H1 (cell line): Measurements from ENCODE around the gene RAB31. TPM values are rescaled to one million over a fixed set of nuclear protein-coding genes. Genes with fewer than 3 reads are reported as not detected.

Source experiments
- CTCF ChIA-PET: fragments of 300-600 bp; sonication (Branson Sonifier 250); formaldehyde crosslinking; loops from one replicate; lab custom pipeline; 2021; ENCODE audit not compliant: partially characterized antibody; lab: Charles Lee
- POLR2A ChIA-PET: fragments of 300-600 bp; sonication (Branson Sonifier 250); formaldehyde crosslinking; loops from one replicate; lab custom pipeline; 2021; ENCODE audit warnings: inconsistent platforms; ENCODE audit not compliant: partially characterized antibody; lab: Charles Lee
- DNase-seq, 2 experiments: peaks; one replicate each; pipeline versions ENCODE4 v3.0.0 to v3.0.0-alpha.2; 2010 to 2022; ENCODE audit warnings: low spot score in 2 of 2, low read depth in 1 of 2, mixed read lengths in 1 of 2
- FAIRE-seq: peaks from 2 replicates; lab custom pipeline; 2011; peaks lifted over from hg19 to GRCh38; lab: Jason Lieb, UNC
- H2AFZ ChIP-seq: 2 replicates; pipeline ENCODE4 v1.8.1; 2012; ENCODE audit warnings: low read length, inconsistent platforms
- H2AK5ac ChIP-seq: 2 replicates; pipeline ENCODE4 v1.6.1; 2013; ENCODE audit warnings: low read depth, low read length
- H2BK120ac ChIP-seq: replicated peaks from 2 replicates; pipeline ENCODE3; 2013; ENCODE audit warnings: low read depth, low read length, inconsistent platforms
- H2BK12ac ChIP-seq: 2 replicates; pipeline ENCODE4 v1.6.1; 2013; ENCODE audit warnings: low read depth, low read length
- H2BK15ac ChIP-seq: 2 replicates; pipeline ENCODE4 v1.6.1; 2013; ENCODE audit warnings: low read length
- H2BK20ac ChIP-seq: 2 replicates; pipeline ENCODE4 v1.6.1; 2013; ENCODE audit warnings: low read length
- H2BK5ac ChIP-seq: 2 replicates; pipeline ENCODE4 v1.6.1; 2013; ENCODE audit warnings: low read depth, low read length
- H3K14ac ChIP-seq: 2 replicates; pipeline ENCODE4 v1.6.1; 2013; ENCODE audit warnings: inconsistent platforms; ENCODE audit not compliant: insufficient read length
- H3K18ac ChIP-seq: 2 replicates; pipeline ENCODE4 v1.6.1; 2013; ENCODE audit warnings: low read length; ENCODE audit errors: extremely low read depth
- H3K23ac ChIP-seq: 2 replicates; pipeline ENCODE4 v1.6.1; 2013; ENCODE audit warnings: inconsistent platforms; ENCODE audit not compliant: insufficient read length
- H3K23me2 ChIP-seq: 2 replicates; pipeline ENCODE4 v1.6.1; 2013; ENCODE audit warnings: low read depth, low read length
- H3K27ac ChIP-seq: 2 replicates; pipeline ENCODE4 v1.6.1; 2011; ENCODE audit warnings: low read depth, low read length, inconsistent platforms
- H3K27me3 ChIP-seq, 4 experiments: replicated peaks in 1 of 4; 1 replicate in 1 of 4; 2 replicates in 3 of 4; pipeline versions ENCODE4 v1.6.1 to v1.8.1; 2011 to 2013; ENCODE audit warnings: low read length in 3 of 4, mild to moderate bottlenecking in 3 of 4, inconsistent platforms in 2 of 4, mixed read lengths in 2 of 4, moderate library complexity in 1 of 4; ENCODE audit not compliant: control insufficient read depth in 3 of 4, insufficient read depth in 3 of 4; ENCODE audit errors: extremely low read depth in 1 of 4
- H3K36me3 ChIP-seq, 4 experiments: 2 replicates each; pipeline versions ENCODE4 v1.6.1 to v1.8.1; 2011 to 2013; ENCODE audit warnings: mild to moderate bottlenecking in 4 of 4, low read length in 3 of 4, moderate library complexity in 2 of 4, control low read depth in 1 of 4, inconsistent platforms in 1 of 4; ENCODE audit not compliant: insufficient read depth in 4 of 4, control insufficient read depth in 2 of 4
- H3K4ac ChIP-seq: replicated peaks from 2 replicates; pipeline ENCODE3; 2013; ENCODE audit warnings: low read length, low read depth, mixed read lengths, inconsistent platforms; ENCODE audit not compliant: insufficient read length
- H3K4me1 ChIP-seq, 4 experiments: replicated peaks in 1 of 4; 1 replicate in 1 of 4; 2 replicates in 3 of 4; pipeline versions ENCODE4 v1.6.1 to v1.8.1; 2011 to 2013; ENCODE audit warnings: low read length in 3 of 4, inconsistent platforms in 2 of 4, mixed read lengths in 1 of 4; ENCODE audit not compliant: insufficient read depth in 4 of 4, control insufficient read depth in 3 of 4
- H3K4me2 ChIP-seq, 2 experiments: 2 replicates each; pipeline versions ENCODE4 v1.6.1 to v1.8.1; 2011 to 2013; ENCODE audit warnings: low read depth in 2 of 2, low read length in 2 of 2, control low read depth in 1 of 2, inconsistent platforms in 1 of 2, mild to moderate bottlenecking in 1 of 2; ENCODE audit not compliant: insufficient read depth in 1 of 2
- H3K4me3 ChIP-seq, 4 experiments: fragments of 200-600, 300-600 bp in 1 of 4; sonication (generic), shearing (Covaris generic), sonication (Bioruptor Twin) in 1 of 4; 2 replicates each; pipeline versions ENCODE4 v1.5.1 to v1.8.1; 2011 to 2016; ENCODE audit warnings: low read length in 4 of 4, low read depth in 3 of 4, control low read depth in 2 of 4, inconsistent platforms in 2 of 4, mild to moderate bottlenecking in 2 of 4, mixed read lengths in 1 of 4, moderate library complexity in 1 of 4; ENCODE audit not compliant: insufficient read depth in 2 of 4; ENCODE audit errors: extremely low read depth in 1 of 4
- H3K56ac ChIP-seq: replicated peaks from 2 replicates; pipeline ENCODE3; 2013; ENCODE audit warnings: low read depth, mild to moderate bottlenecking, mixed read lengths, low read length, inconsistent platforms; ENCODE audit not compliant: insufficient read length
- H3K79me1 ChIP-seq: 2 replicates; pipeline ENCODE4 v1.6.1; 2013; ENCODE audit warnings: low read depth, low read length, control low read depth
- H3K79me2 ChIP-seq, 2 experiments: 2 replicates each; pipeline versions ENCODE4 v1.6.1 to v1.8.1; 2012 to 2013; ENCODE audit warnings: low read length in 2 of 2, mild to moderate bottlenecking in 2 of 2, inconsistent platforms in 1 of 2; ENCODE audit not compliant: insufficient read depth in 2 of 2, control insufficient read depth in 1 of 2
- H3K9ac ChIP-seq, 4 experiments: replicated peaks in 1 of 4; 1 replicate in 1 of 4; 2 replicates in 3 of 4; pipeline versions ENCODE4 v1.6.1 to v1.8.1; 2011 to 2013; ENCODE audit warnings: low read depth in 3 of 4, low read length in 3 of 4, control low read depth in 2 of 4, mild to moderate bottlenecking in 2 of 4, moderate library complexity in 2 of 4, inconsistent platforms in 1 of 4; ENCODE audit errors: extremely low read depth in 1 of 4
- H3K9me3 ChIP-seq, 2 experiments: 2 replicates each; pipeline versions ENCODE4 v1.6.1 to v1.8.1; 2012 to 2013; ENCODE audit warnings: mild to moderate bottlenecking in 2 of 2, moderate library complexity in 2 of 2, control low read depth in 1 of 2, inconsistent platforms in 1 of 2, low read depth in 1 of 2, low read length in 1 of 2, mixed read lengths in 1 of 2; ENCODE audit not compliant: insufficient read depth in 2 of 2
- H4K20me1 ChIP-seq, 2 experiments: replicated peaks in 1 of 2; 2 replicates each; pipeline versions ENCODE3 to v1.8.1; 2011 to 2013; ENCODE audit warnings: inconsistent platforms in 2 of 2, low read length in 2 of 2, mild to moderate bottlenecking in 1 of 2; ENCODE audit not compliant: insufficient read depth in 2 of 2, control insufficient read depth in 1 of 2
- H4K5ac ChIP-seq: 2 replicates; pipeline ENCODE4 v1.6.1; 2013; ENCODE audit warnings: low read length, low read depth, mixed read lengths, inconsistent platforms; ENCODE audit not compliant: insufficient read length
- H4K8ac ChIP-seq: 2 replicates; pipeline ENCODE4 v1.8.0; 2013; ENCODE audit warnings: mild to moderate bottlenecking, moderate library complexity, low read length, inconsistent platforms; ENCODE audit not compliant: insufficient read depth; ENCODE audit errors: extremely low read depth
- H4K91ac ChIP-seq: replicated peaks from 2 replicates; pipeline ENCODE3; 2013; ENCODE audit warnings: low read length, mixed read lengths, inconsistent platforms; ENCODE audit not compliant: insufficient read length
- CHD2 ChIP-seq: IDR thresholded peaks from 2 replicates; pipeline ENCODE4 v1.6.1; 2012; ENCODE audit warnings: low read length, improper control_type of control experiment
- CTBP2 ChIP-seq: IDR thresholded peaks from 2 replicates; pipeline ENCODE4 v1.7.0; 2011; ENCODE audit warnings: borderline replicate concordance, mild to moderate bottlenecking, moderate library complexity, mixed read lengths, low read length; ENCODE audit not compliant: insufficient read depth, insufficient read length
- PHF8 ChIP-seq: fragments of 200-600 bp; sonication (generic); conservative IDR thresholded peaks from 2 replicates; pipeline ENCODE4 v1.7.1; 2012; ENCODE audit warnings: low read depth, mild to moderate bottlenecking, inconsistent platforms, low read length, moderate library complexity
- POLR2AphosphoS5 ChIP-seq: IDR thresholded peaks from 2 replicates; pipeline ENCODE4 v1.6.1; 2011; ENCODE audit warnings: low read depth, low read length
- SAP30 ChIP-seq: fragments of 300-600 bp; sonication (generic); IDR thresholded peaks from 2 replicates; pipeline ENCODE4 v1.7.1; 2012; ENCODE audit warnings: low read length, moderate library complexity, mild to moderate bottlenecking, inconsistent platforms; ENCODE audit not compliant: insufficient read depth, insufficient replicate concordance
- SIX5 ChIP-seq: IDR thresholded peaks from 2 replicates; pipeline ENCODE4 v1.6.1; 2011; ENCODE audit warnings: mild to moderate bottlenecking, low read depth, low read length
- SUZ12 ChIP-seq: fragments of 200-600 bp; sonication (generic); IDR thresholded peaks from 2 replicates; pipeline ENCODE4 v1.6.1; 2012; ENCODE audit warnings: mild to moderate bottlenecking, inconsistent platforms, low read length, moderate library complexity, mixed read lengths
- TBP ChIP-seq: IDR thresholded peaks from 2 replicates; pipeline ENCODE4 v1.6.1; 2011; ENCODE audit warnings: low read depth, low read length, improper control_type of control experiment
- WGBS, 2 experiments: shearing (Covaris generic) in 1 of 2; methylation state at CpG; one replicate each; pipeline versions ENCODE4 v1.1.6 to v1.1.7; 2013 to 2015; ENCODE audit warnings: low lambda C conversion rate in 2 of 2, mixed read lengths in 2 of 2, inconsistent platforms in 1 of 2, low coverage in 1 of 2, missing lambda C conversion rate in 1 of 2; ENCODE audit not compliant: insufficient replicate concordance in 2 of 2, insufficient coverage in 1 of 2, insufficient read length in 1 of 2; ENCODE audit errors: extremely low coverage in 1 of 2, missing lambda C conversion rate in 1 of 2; 5-methylcytosine and 5-hydroxymethylcytosine counted together
- polyA plus RNA-seq, 7 experiments: library from polyadenylated mRNA; depleted of rRNA in 3 of 7; stranded (reverse) in 5 of 7; unstranded in 2 of 7; fragments of >200 nt in 5 of 7; fragments of 200-250 nt in 2 of 7; gene quantifications; 1 replicate in 5 of 7; 2 replicates in 1 of 7; 4 replicates in 1 of 7; pipeline versions ENCODE4 v1.2.1 to v1.2.3, GENCODE V29; 2011 to 2013; ENCODE audit warnings: missing spikeins in 2 of 7, mixed read lengths in 2 of 7
- total RNA-seq: library from RNA; stranded (reverse); fragmentation: NEBNext Ultra II Directional; extraction: Animal tissue kit (Norgen Biotek cat#: 25700); gene quantifications from 2 replicates; pipeline ENCODE4 v1.2.1, GENCODE V29; 2021

Gene RAB31
- total and polyA plus RNA-seq, 2 of the 8 experiments (the other 6 are each of a cell fraction or from before 2014, with no cell fraction given) = 15.2 to 40.9 TPM

DNA sequence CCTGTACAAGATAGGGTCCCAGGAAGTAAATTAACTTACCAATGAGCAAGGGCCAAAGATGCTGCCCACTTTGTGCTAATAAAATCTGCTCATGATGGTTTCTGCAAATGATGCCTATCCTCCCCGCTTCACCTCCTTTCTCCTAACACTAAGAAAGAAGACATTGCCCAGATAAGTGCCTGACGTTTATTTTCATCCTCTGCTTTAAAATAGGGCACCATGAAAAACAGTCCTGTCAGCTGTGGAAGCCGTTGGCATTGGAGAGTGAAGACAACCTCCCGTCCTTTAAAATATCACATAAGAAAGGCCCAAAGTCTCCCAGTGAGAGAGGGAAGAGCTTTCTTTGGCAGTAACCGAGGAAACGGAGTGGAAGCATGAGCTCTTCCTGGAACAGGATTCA is 176.0 kb downstream of the RAB31 start:
- H3K56ac ChIP-seq = no peak overlapping the region
- H3K4ac ChIP-seq = no peak overlapping the region
- no peak overlapping the region for H4K91ac ChIP-seq
- H3K23me2 ChIP-seq = no peaks in the 10 kb centered on the region
- H3K27me3 ChIP-seq = no peaks in the 10 kb centered on the region
- no peak overlapping the region for H3K18ac ChIP-seq
- no peaks in the 10 kb centered on the region for H3K4me1 ChIP-seq
- H4K20me1 ChIP-seq = no peaks in the 10 kb centered on the region
- FAIRE-seq = no peak
- no peak for DNase-seq
- ChIA-PET POLR2A (no interaction called here), CTCF (no interaction called here)
- H3K79me2 ChIP-seq = no peaks in the 10 kb centered on the region
- H3K36me3 ChIP-seq = no peaks in the 10 kb centered on the region
- H3K9me3 ChIP-seq = no peaks in the 10 kb centered on the region
- H2BK5ac ChIP-seq = no peak overlapping the region
- no peak overlapping the region for H2BK20ac ChIP-seq
- no peak overlapping the region for H4K5ac ChIP-seq
- no peaks in the 10 kb centered on the region for H3K79me1 ChIP-seq
- no peak overlapping the region for H3K4me3 ChIP-seq
- no peak overlapping the region for H2AFZ ChIP-seq
- no peak overlapping the region; the same call in 1 of the 2 replicates for H4K8ac ChIP-seq
- H3K14ac ChIP-seq = no peak overlapping the region
- WGBS, 2 experiments = 88% methylated on average over 6 of the region's 6 CpGs; no CpG with 5 or more reads in 1 of the 2 experiments
- no peak overlapping the region for H2BK15ac ChIP-seq
- H3K9ac ChIP-seq = no peak overlapping the region
- H3K23ac ChIP-seq = no peak overlapping the region
- no peak overlapping the region for H3K27ac ChIP-seq
- H2BK120ac ChIP-seq = no peak overlapping the region
- no peak overlapping the region for H2AK5ac ChIP-seq
- no peak overlapping the region for H3K4me2 ChIP-seq
- no peak overlapping the region for H2BK12ac ChIP-seq
- no peak for TF ChIP-seq CTBP2
- TF ChIP-seq SAP30 = no peak
- TF ChIP-seq POLR2AphosphoS5 = no peak
- no peak for TF ChIP-seq PHF8
- no peak for TF ChIP-seq CHD2
- no peak for TF ChIP-seq SIX5
- no peak for TF ChIP-seq TBP
- TF ChIP-seq SUZ12 = no peak
